Heart left ventricle (tissue), 16 donors: ENCODE data around the gene RAP1GAP. TPM values are rescaled to one million over a fixed set of nuclear protein-coding genes. Genes with fewer than 3 reads are reported as not detected.

ENCODE experiments used
- ATAC-seq, 4 donors: fragments of 200-7000 bp; cut with Tn5 transposase; one replicate each; pipeline ENCODE4 v1.9.1; 2020 to 2022; ENCODE audit warnings: moderate library complexity in 4 of 4, mild to moderate bottlenecking in 3 of 4, moderate number of reproducible peaks in 1 of 4
- DNase-seq, 5 donors: peaks; one replicate each; pipeline ENCODE4 v3.0.0-alpha.2; 2020
- H3K27ac ChIP-seq, 12 donors: fragments of 200-600 bp; sonication (generic) in 4 of 12; one replicate each; pipeline versions ENCODE4 v1.5.0 to v1.8.0; 2016 to 2022; ENCODE audit warnings: mild to moderate bottlenecking in 2 of 12
- H3K27me3 ChIP-seq, 9 donors: fragments of 200-600 bp; sonication (generic) in 2 of 9; one replicate each; pipeline versions ENCODE4 v1.5.1 to v1.8.0; 2016 to 2022; ENCODE audit warnings: mild to moderate bottlenecking in 3 of 9
- H3K36me3 ChIP-seq, 9 donors: fragments of 200-600 bp; sonication (generic) in 2 of 9; one replicate each; pipeline versions ENCODE4 v1.5.0 to v1.8.0; 2018 to 2022; ENCODE audit warnings: mild to moderate bottlenecking in 2 of 9
- H3K4me1 ChIP-seq, 12 donors: fragments of 200-600 bp; sonication (generic) in 4 of 12; one replicate each; pipeline versions ENCODE4 v1.5.0 to v1.8.0; 2016 to 2022; ENCODE audit warnings: mild to moderate bottlenecking in 3 of 12
- H3K4me3 ChIP-seq, 12 donors: fragments of 200-600 bp; sonication (generic) in 4 of 12; one replicate each; pipeline versions ENCODE4 v1.5.0 to v1.8.0; 2017 to 2022; ENCODE audit warnings: mild to moderate bottlenecking in 9 of 12, moderate library complexity in 4 of 12
- H3K9me3 ChIP-seq, 12 donors: fragments of 200-600 bp; sonication (generic) in 4 of 12; one replicate each; pipeline versions ENCODE4 v1.5.0 to v1.8.0; 2016 to 2022; ENCODE audit warnings: mild to moderate bottlenecking in 1 of 12
- POLR2A ChIP-seq, 2 donors: fragments of 450-650 bp; IDR thresholded peaks; one replicate each; pipeline ENCODE4 v1.6.1; 2017; ENCODE audit warnings: antibody characterized with exemption in 2 of 2, mild to moderate bottlenecking in 2 of 2, moderate library complexity in 2 of 2
- WGBS, 4 donors: extraction: QIAGEN DNeasy Blood & Tissue Kit in 2 of 4; methylation state at CpG; one replicate each; pipeline versions ENCODE4 v1.1.5 to v1.1.7; 2013 to 2018; 5-methylcytosine and 5-hydroxymethylcytosine counted together
- intact Hi-C, 10 donors: fragments of 100-400 bp; cut with DNase I; formaldehyde crosslinking; loops; one replicate each; pipeline versions ENCODE4 v1.11.1 to v1.14.2; 2022
- polyA plus RNA-seq, 2 donors: library from polyadenylated mRNA; stranded (reverse); fragments of 200-250 nt; gene quantifications; one replicate each; pipeline ENCODE4 v1.2.3, GENCODE V29; 2013
- total RNA-seq, 9 donors: library from RNA; depleted of rRNA in 2 of 9; stranded (reverse); fragments of >200 nt in 2 of 9; fragmentation: NEBNext Ultra II Directional in 3 of 9; extraction: Animal tissue kit (Norgen Biotek cat#: 25700) in 3 of 9; gene quantifications; one replicate each; pipeline versions ENCODE4 v1.1.0 to v1.2.4, GENCODE V29; 2016 to 2023
- TF ChIP-seq, protein P1 (sequence below), 12 donors: fragments of 200-600 bp; sonication (generic) in 4 of 12; IDR thresholded peaks; one replicate each; pipeline versions ENCODE4 v1.5.0 to v1.8.0; 2018 to 2022; ENCODE audit warnings: antibody characterized with exemption in 12 of 12, mild to moderate bottlenecking in 5 of 12
- donor health status: ischemic (EF 13 %, LVEDD 7.1; RV severe dilation, severe dysfunction).
- donor health status: healthy with polysubstance abuse.
- donor health status: DM: no; HTN: yes; CAD: no.
- donor health status: DM: no; HTN: no; CAD: no.
- donor health status: ischemic (EF 25% LVEDD 6.9; RV normal size, moderate dysfunction).
- donor health status: ischemic (EF 25% LVEDD 5.7; RV mildly dilated, moderate dysfunction).
- donor health status: healthy.
- donor health status: DM: yes; HTN: yes; CAD: no.
- donor health status: ischemic (EF 35%, LVEDD 5.7; RV mildly dilated, moderate dysfunction).
- donor health status: nonischemic (EF 11% LVEDD 7.7; RV severe dilation, severe dysfunction).
- donor health status: DM: yes; HTN: yes; CAD: no.
- donor health status: PGD.
- donor health status: ischemic (EF 29% LVEDD 5.4; RV normal size, mild dysfunction).
- donor health status: nonischemic (EF 23%, LVEDD 6.1; RV moderate dilation, normal function).

RAP1GAP gene
- total and polyA plus RNA-seq, 11 donors, result 0.75 to 8.0 (median 3.8) TPM

DNA sequence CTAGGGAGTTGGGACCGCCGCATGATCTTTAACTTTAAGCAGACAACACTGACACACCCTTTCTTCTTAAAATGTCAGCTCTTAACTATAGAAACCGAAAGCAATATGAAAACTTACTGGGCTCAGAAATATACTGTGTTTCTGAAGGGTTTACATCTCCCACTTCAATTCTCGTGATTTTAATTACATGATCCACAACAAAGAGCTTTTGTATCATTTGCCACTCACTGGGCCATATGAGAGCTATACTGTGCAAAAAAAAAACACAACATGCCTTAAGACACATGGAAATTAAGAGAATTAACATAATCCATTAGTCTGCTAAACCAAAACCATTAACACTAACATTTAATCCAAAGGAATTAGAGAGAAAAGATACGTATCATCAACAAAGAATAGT lies 35.0 kb upstream of the RAP1GAP start:
- H3K4me3 ChIP-seq, result no peak overlapping the region
- no peaks in the 10 kb centered on the region for H3K27me3 ChIP-seq
- no peak for TF ChIP-seq POLR2A (IDR thresholded peaks at IDR 0.05)
- TF ChIP-seq, protein P1, sequence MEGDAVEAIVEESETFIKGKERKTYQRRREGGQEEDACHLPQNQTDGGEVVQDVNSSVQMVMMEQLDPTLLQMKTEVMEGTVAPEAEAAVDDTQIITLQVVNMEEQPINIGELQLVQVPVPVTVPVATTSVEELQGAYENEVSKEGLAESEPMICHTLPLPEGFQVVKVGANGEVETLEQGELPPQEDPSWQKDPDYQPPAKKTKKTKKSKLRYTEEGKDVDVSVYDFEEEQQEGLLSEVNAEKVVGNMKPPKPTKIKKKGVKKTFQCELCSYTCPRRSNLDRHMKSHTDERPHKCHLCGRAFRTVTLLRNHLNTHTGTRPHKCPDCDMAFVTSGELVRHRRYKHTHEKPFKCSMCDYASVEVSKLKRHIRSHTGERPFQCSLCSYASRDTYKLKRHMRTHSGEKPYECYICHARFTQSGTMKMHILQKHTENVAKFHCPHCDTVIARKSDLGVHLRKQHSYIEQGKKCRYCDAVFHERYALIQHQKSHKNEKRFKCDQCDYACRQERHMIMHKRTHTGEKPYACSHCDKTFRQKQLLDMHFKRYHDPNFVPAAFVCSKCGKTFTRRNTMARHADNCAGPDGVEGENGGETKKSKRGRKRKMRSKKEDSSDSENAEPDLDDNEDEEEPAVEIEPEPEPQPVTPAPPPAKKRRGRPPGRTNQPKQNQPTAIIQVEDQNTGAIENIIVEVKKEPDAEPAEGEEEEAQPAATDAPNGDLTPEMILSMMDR (IDR thresholded peaks at IDR 0.05), result no peak
- no peak for DNase-seq
- H3K36me3 ChIP-seq, result peaks cover 0 to 96% (median 82%) of the 10 kb centered on the region in 9 donors
- peaks cover 0 to 15% (median 7%) of the 10 kb centered on the region in 12 donors for H3K4me1 ChIP-seq
- intact Hi-C loops, result loop anchor here in 2 of 10 donors (5.0 to 10.0 kb wide), 2 partner anchors 43 to 711 kb away; no protein-coding TSS in a partner anchor
- WGBS, 4 donors, result 90 to 96% (median 94%) methylated on average over 5 of the region's 5 CpGs
- H3K9me3 ChIP-seq, result no peaks in the 10 kb centered on the region
- ATAC-seq, result no peak
- no peak overlapping the region for H3K27ac ChIP-seq

DNA sequence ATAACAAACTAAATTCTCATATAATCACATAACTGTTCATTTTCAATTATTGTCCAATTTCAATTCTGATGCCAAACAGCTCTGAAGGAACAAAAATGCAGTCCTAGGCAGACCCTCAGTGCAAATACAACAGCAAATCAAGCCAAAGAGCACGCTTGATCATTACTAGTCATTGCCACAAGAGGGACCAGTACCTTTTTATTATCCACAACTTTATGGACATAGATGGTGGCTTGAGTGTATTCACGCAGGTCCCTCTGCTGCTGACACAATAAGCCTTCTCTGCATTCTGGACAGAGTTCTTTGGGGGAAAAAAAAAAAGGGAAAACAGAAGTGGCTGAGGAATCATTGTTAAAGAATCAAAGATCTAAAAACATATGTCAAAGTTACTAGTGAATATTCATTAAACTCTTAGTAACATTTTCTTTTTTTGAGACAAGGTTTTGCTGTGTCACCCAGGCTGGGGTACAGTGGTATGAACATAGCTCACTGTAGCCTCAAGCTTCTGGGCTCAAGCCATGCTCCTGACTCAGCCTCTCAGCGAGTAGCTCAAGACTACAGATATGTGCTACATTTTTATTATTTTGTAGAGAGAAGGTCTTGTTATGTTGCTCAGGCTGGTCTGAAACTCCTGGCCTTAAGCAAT lies 34.3 kb upstream of the RAP1GAP start:
- intact Hi-C loops, result loop anchor here in 2 of 10 donors (5.0 to 10.0 kb wide), 2 partner anchors 44 to 711 kb away; no protein-coding TSS in a partner anchor
- Histone ChIP-seq H3K36me3 (peaks cover 0 to 97% (median 85%) of the 10 kb centered on the region in 9 donors), H3K4me1 (peaks cover 0 to 15% (median 7%) of the 10 kb centered on the region in 12 donors), H3K9me3 (no peaks in the 10 kb centered on the region), H3K27ac (no peak overlapping the region), H3K27me3 (no peaks in the 10 kb centered on the region), H3K4me3 (no peak overlapping the region)
- TF ChIP-seq, protein P1 (IDR thresholded peaks at IDR 0.05), result peak in 9 of 12 donors; percentile 15 to 39 (median 22)
- TF ChIP-seq POLR2A (IDR thresholded peaks at IDR 0.05), result no peak
- DNase-seq (no peak), ATAC-seq (no peak)
- WGBS, 4 donors, result 75 to 82% (median 79%) methylated on average over 3 of the region's 3 CpGs

DNA sequence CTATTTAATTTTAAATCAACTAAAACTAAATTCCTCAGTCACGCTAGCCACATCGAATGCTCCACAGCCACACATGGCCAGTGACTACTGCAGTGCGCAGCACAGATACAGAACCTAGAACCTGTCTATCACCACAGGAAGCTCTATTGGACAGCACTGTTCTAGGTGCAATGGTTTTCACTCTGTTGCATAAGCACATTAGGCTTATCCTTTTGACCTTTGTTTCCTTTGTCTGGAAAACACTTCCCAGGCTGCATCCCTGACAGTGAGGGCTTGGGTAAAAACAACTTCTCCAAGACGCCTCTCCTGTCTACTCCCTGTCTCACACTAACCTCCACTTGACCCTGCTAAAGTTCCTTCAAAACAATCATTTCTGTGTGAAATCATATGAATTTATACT lies 33.6 kb upstream of the RAP1GAP start:
- Histone ChIP-seq H3K9me3 (no peaks in the 10 kb centered on the region), H3K4me3 (no peak overlapping the region), H3K27me3 (no peaks in the 10 kb centered on the region), H3K27ac (no peak overlapping the region), H3K4me1 (peaks cover 0 to 15% (median 7%) of the 10 kb centered on the region in 12 donors), H3K36me3 (peaks cover 0 to 95% (median 82%) of the 10 kb centered on the region in 9 donors)
- no peak for ATAC-seq
- 93 to 98% (median 95%) methylated on average over 4 of the region's 4 CpGs for WGBS, 4 donors
- no peak for DNase-seq
- intact Hi-C loops, result loop anchor here in 2 of 10 donors (5.0 to 10.0 kb wide), 2 partner anchors 45 to 712 kb away; no protein-coding TSS in a partner anchor
- no peak for TF ChIP-seq POLR2A (IDR thresholded peaks at IDR 0.05)
- TF ChIP-seq, protein P1 (IDR thresholded peaks at IDR 0.05), result no peak

DNA sequence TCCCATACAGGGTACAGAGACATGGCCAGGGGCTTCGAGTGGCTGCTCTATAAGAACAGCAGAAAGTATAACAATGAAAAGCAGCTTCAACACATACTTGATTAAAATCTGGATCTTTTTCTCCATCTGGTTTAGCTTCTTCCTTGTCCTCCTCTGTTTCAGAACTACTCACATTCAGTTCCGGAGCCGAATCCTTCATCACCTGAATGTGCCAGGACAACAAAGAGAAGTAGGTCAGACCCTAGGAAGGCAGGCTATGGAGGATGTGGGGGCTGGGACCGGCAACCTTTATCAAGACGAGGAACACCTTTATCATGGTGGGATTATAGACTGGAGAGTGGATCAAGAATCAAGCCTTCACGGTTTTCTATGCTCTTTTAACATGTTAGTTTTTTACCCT lies 32.2 kb upstream of the RAP1GAP start:
- no peak overlapping the region for H3K4me3 ChIP-seq
- H3K27me3 ChIP-seq, result no peaks in the 10 kb centered on the region
- intact Hi-C loops, result loop anchor here in 2 of 10 donors (5.0 to 10.0 kb wide), 2 partner anchors 46 to 713 kb away; no protein-coding TSS in a partner anchor
- H3K4me1 ChIP-seq, result peaks cover 0 to 5% (median 1%) of the 10 kb centered on the region in 12 donors
- H3K27ac ChIP-seq, result no peak overlapping the region
- ATAC-seq, result no peak
- no peak for DNase-seq
- TF ChIP-seq POLR2A (IDR thresholded peaks at IDR 0.05), result no peak
- TF ChIP-seq, protein P1 (IDR thresholded peaks at IDR 0.05), result no peak
- H3K36me3 ChIP-seq, result peaks cover 0 to 95% (median 83%) of the 10 kb centered on the region in 9 donors
- no peaks in the 10 kb centered on the region for H3K9me3 ChIP-seq
- WGBS, 4 donors, result 88 to 93% (median 90%) methylated on average over 6 of the region's 6 CpGs
